IPS-NIHi11 (cell line): Measurements from ENCODE around the gene CREB5.

Experiments
- DNase-seq: peaks from one replicate; pipeline ENCODE4 v3.0.0; 2012; ENCODE audit warnings: mixed read lengths, low spot score

Gene CREB5

DNA sequence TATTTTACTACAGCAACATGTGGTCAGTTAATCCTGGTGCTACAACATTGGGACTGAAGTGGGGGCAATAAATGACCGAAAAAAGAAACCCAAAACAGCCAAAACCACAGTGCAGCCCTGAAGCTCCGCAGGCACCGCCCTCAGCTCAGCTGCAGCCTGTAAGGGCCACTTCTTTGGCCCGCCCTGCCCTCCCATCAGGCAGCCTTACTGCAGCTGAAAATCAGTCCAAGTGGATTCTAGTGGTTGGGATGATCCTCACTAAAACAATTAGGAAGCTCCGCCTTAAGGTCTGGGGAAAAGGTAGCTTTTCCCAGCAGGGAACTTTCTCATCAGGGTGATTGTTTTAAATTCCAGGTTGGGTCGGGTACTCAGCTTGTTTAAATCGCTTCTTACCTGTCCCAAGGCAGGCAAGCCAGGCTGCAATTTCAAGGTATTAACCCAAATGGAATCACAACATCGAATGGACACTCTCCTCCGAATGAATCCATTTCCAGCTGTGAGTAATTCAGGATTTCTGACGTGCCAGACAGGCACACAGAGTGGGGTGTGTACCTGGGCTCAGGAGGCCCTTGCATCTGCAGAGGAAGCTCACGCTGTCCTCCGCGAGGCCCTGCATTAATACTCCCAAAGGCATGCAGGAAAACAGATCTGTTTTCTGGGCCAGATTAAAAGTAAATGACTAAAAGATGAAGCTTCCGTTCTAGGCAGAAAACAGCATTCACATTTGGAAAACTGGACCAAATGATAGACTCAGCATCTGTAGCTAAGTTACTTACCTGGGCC is 104.3 kb downstream of the CREB5 start:
- DNase-seq: peak; percentile 58

DNA sequence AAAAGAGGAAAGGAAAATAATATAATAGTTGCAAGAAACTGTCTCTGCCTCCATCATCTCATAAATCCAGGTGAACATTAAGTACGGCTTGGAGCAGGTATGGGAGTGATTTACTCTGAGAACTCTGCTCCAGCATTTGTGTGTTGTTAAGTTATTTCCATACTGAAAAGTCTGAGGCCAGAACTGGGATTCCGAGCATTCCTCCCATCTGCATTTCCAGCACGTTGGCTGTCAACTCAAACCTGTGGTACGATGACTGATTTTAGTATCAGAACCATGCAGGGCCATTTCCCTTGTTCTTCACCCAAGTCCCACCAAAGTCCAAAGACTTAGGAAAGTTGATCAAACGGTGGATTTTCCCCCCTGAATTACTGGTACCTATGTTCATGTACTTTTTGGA is 104.9 kb downstream of the CREB5 start:
- DNase-seq: no peak

DNA sequence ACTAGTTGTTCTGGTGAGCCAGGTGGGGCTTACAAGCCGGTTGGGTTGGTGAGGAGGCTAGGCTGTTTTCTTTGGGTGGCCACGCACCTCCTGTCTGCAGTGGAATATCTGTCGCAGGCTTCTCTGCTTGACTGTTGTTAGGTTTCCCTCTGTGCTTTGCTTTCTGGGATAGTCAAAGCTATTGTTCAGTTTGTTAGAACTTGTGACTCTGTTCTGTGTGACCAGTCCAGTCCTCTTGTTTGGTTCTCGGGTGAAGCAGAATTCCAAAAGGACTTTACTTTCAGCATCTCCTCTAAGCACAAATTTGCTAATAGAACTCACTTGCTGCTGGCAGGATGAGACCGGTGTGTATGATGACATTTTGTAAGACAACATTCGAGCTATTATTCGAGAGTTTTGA is 105.3 kb downstream of the CREB5 start:
- DNase-seq: no peak

DNA sequence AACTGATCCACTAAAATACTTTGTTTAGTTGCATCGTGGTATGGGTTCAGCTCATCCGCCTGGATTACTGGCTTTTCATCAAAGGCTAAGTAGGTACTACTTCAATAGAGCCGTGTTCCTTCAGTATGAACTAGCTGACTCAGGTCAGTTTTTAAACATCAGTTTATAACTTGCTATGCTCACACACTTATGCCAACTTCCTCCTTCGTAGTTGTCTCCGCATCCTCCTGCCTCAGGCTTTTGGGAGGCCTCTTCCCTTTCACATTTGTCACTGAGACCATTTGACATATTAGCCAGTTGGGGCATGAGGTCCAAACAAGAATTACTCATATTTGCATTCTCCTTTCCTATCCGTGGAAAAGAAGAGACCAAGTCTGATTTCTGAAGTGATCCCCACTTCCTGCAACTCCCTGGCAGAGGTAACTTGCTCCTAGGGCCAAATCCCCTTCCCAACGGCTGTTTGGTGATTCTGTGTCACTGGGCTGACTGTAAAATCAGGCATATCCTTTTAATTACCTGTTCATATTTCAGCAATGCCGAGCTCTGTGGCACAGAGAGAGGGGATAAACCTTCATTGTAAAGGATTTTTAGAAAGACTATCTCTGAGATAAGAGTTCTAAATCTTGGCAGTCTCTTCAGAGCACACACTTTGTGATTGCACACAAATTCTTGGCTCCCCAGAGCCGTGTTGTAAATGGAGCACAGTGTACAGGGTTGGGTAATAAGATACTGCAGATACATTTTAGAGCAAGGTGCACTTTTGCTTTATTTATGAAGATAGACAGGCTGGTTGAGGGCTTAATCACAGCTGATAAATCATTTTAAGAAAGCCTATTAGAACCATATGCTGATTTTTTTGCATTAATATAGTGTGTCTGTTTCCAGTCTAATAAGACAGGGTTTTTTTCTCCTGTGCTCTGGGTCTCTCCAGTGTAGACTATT is 108.0 kb downstream of the CREB5 start:
- DNase-seq: no peak

DNA sequence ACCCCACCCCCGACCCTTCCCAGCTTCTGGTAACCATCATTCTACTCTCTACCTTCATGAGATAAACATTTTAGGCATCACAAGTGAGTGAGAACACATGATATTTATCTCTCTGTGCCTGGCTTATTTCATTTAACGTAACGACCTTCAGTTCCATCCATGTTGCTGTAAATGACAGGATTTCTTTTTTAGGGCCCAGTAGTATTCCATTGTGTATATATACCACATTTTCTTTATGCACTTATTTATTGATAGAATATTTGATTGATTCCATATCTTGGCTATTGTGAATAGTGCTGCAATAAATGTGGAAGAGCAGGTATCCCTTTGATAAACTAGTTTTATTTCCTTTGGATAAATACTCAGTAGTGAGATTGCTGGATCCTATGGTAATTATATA is 112.7 kb downstream of the CREB5 start:
- DNase-seq: no peak

DNA sequence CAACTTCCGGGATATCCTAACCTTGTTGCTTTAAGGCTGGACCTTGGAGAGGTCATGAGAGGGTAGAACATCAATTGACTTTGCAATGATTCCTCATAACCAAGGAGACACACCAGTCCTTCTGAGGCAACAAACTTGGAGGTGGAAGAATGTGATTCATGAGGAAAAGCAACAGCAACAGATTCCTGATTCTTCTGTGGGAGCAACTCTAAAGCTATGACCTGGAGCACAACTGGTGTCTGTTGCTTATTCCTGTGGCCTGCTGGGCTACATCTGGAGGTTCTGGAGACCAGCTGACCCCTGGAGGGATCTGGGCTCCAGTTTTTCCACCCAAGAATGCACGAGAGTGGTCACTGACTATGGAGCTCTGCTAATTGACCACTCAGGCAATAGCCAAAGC is 116.6 kb downstream of the CREB5 start:
- no peak for DNase-seq

DNA sequence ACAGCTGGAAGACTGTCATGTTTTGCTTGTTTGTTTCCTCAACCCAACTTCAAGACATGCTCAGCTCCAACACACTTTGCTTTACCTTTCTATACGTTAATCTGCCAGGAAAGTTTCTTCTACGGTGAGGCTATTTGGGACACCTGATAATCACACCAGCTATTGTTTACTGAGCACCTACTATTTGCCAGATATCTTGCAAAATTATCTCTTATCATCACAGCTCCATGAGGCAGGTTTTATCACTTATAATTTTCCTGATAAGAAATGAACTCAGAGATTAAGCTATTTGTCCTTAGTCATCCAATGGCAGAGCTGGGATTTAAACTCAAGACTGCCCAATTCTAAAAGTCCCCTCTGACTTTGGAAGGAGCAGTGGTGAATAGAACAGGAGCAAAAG is 117.4 kb downstream of the CREB5 start:
- no peak for DNase-seq

DNA sequence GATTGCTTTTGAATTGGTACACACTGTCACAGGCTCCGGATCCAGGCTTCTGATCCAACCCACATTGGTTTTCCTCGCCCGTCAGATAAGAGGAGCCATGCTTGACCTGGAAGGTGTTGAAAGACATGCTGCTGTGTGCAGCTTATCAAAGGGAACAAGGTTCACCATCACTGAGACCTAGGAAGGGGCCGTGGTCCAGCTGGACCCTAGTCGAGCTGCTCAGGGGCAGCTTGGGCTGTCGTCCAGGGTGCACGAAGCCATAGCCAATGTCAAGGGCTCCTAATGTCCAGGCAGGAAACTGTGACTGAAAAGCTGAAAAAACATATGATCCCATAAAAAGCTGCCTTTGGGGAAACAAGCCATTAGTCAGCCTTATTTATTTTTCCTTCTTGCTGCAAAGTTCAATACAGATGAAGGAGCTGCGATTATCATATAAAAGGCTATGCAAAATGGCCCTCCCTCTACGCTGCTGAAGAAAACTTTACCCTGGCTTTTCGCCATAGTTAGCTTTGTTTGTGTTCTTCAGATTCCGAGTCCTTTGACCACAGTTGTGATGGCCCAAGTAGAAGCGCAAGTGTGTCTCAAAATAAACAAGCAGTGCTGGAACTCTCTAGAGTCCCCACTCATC is 118.0 kb downstream of the CREB5 start:
- peak; percentile 17 for DNase-seq

DNA sequence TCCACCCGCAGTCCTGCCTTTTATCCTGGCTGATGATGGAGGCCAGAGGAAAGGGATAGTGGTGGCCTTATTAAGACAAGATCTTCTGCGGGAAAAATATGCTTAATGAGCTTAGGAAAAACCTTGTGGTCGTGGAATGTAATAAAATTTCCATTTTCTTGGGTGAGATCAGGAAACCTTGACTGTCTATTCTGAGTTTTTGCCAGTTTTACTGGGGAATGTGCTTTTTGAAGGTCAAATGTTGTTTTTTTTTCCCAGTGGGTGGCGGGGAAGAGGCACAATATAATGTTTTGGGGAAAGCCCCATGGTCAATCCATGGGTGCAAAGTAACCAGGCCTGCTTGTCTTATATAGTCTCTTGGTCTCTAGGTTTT is 118.5 kb downstream of the CREB5 start:
- no peak for DNase-seq

DNA sequence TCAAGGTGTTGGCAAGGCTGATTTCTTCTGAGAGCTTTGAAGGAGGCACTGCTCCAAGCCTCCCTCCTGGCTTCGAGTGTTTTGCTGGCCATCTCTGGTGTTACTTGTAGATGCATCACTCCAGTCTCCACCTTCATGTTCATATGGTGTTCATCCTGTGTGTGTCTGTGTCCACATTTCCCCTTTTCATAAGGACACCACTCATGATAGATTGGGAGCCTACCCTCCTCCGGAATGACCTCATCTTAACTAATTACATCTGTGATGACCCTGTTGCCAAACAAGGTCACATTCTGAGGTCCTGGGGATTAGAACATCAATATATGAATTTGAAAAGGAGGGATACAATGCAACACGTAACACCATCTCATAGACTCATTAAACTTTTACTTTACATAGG is 119.0 kb downstream of the CREB5 start:
- DNase-seq: no peak

DNA sequence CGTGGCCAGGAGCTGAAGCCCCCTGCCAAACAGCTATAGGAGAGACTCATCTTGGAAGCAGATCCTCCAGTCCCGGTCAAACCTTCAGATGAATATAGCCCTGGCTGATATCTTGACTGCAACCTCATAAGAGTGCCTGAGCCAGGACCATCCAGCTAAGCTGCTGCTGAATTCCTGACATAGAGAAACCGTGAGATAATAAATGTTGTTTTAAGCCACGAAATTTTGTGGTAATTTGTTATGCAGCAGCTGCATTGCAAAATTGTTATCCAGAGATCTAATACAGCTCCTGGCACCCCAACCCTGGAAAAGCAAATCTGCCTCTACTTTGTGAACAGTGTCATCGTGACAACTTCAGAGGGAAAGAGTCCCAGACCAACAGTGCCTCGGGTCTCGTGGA is 119.9 kb downstream of the CREB5 start:
- no peak for DNase-seq

DNA sequence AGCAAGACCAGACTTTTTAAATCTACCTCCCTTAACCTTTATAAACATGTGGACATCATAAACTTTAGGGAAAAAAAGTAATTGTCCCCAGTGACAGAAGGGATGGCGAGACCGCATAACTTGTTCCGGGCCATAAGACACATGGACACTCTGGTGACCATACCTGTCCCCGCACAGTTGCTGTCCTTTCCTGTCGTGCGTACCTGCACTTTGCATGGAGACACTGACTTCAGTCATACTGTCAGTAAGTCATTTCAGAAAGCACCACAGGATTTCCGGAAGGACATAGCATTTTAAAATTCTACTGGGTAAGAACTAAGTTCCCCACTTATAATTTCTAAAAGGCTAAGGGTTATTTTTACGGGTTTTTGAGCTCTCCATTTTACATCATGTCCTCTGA is 120.9 kb downstream of the CREB5 start:
- no peak for DNase-seq

DNA sequence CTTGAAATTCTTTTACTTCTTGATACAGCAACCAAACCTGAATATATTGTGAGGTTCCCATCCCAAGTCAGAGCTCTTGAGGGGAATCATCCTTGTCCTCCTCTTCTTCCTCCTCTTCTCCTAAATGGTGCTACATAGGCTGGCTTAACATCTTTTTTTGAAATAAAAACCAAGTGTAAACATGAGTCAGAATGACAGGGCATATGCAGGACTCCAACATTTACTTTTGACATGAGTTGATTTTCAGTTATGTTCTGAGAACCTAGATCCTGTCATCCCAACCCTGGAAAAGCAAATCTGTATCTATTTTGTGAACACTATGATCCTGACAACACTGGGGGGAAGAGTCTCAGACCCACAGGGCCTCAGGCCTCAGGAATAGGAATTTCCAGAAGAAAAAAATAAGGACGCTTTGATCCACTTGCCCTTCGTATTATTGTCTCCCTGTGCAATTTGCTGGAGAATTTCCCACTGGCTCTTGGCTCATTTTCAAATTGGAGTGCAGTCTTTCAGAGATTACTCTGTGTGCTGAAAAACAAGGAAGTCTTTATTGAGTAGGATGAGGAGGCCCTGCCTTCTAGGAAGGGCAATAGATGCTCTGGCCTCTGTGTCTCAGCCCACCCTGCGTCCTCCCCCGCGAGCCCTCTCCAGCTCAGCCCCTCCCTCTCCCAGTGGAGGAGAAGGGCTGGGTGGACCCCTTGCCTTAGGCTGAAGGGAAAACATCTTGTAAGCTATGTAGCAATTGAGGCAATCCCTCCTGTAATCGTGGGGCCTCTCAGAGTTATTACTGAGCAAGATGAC is 121.6 kb downstream of the CREB5 start:
- DNase-seq: no peak

DNA sequence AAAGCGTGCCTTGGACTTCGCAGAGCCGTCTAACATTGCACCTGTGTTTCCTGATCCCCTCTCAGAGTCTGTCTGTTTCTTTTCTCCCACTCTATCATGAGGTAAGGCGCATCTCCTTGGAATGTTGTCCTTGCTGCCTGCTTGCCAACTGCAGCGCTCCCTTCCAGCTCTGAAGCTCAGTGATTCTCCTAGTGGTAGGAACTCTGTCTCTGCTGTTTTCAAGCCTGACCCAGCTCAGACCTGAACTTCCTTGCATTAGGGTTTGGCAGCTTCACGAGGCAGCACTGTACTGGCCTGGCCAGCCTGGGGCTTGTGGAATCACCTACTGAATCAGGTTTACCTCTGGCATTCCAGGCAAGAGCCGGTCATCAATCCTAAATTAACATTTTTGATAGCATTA is 123.9 kb downstream of the CREB5 start:
- peak; percentile 64 for DNase-seq

DNA sequence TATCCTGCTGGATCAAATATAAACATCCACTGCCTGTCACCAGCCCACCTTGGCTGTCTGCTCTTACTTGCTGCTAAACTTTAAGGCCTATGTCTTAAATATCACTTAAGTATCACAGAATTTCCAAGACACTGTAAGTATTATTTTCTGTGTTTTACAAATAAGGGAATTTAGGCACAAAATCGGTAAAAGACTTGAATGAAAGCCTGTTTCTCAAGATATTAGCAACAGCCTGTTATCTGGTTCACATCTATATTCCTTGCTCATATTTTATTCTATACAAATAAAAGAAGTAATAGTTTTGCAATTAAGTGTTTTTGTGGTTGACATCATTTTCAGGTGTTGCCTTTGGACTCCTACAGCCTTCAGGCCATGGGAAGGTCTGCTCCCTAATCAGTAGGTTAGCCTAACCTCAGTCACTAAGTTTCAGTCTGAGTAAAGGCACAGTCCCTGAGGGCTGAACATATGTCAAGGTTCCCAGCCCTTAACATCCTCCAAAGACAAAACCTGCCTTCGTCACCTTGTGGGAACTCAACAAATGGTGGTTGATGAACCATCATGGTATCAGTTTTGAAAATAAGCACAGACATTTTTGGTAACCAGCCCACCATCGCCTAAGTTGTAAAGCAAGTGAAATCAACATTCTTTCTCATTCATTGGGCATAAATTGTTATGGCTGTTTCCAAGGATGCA is 127.1 kb downstream of the CREB5 start:
- DNase-seq: no peak

DNA sequence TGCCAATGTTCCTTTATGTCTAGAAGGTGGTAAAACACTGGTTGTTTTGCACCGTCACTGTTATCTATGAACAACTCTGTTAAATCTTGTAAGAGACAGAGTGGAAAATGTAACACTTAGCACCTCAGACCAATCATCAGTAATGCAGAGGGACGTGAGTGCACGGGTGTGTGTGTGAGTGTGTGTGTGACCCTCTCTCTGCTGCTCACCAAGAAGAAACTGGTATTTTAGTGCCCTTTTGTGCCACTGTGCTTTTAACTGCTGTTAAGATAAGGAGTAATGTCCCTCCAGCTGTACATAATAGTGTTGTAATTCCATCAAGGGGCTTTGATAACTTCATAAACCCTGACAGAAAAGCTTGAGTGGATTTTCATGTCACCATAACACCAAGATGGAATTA is 130.1 kb downstream of the CREB5 start:
- DNase-seq: no peak

DNA sequence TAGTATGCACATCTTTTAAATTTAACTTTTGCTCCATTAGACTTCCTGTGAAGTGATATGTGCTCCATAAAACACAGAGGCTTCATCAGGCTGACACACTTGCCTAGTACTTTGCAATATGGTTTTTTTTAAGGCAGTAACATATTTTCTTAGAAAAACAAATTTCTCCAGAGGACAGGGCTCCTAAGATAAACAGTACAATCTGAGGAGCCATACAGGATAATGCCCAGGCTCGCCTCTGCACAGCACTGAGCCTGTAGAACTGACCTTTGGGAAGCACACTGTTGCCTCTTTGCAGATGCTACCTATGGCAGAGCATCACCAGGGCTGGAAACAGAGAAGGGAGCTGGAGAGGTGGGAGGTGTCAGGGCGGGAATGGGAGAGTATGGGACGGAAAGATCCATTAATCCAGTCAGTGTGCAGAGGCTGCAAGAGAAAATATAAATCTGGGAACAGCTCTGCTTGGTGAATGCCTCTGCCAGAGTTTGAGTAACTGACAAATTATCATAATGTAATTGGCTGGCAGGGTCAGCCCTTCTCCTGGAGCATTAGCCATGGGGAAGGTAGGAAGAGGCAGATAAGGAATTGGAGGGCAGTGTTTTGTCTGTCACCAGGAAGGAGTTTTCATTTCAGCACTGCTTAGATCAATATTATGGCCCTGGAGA is 132.3 kb downstream of the CREB5 start:
- no peak for DNase-seq

DNA sequence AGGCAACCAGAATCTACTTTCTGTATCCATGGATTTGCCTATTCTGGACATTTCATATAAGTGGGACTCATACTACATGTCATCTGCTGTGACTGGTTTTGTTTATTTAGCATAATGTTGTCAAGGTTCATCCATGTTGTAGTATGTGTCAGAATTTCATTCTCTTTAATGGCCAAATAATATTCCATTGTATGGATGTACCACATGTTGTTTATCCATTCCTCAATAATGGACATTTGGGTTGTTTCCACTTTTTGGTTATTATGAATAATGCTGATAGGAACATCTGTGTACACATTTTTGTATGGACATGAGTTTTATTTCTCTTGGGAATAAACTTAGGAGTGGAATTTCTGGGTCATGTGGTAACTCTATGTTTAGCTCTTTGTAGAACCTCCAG is 133.7 kb downstream of the CREB5 start:
- no peak for DNase-seq

DNA sequence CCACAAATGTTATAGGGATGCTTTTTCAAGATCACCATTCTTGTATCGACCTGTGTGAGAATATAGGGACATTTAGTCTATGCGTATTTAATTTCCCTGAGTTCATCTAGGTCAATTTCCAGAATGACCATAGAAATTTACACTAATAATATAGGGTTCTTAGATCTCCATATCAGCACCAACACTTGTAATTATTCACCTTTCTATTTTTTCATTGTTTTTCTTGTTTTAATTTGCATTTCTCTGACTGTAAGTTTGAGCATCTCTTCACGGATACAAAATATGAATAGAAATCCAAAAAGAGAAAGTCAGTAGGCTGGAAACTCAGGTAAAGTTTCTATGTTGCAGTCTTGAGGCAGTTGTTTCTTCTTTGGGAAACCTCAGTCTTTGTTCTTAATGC is 134.8 kb downstream of the CREB5 start:
- no peak for DNase-seq

DNA sequence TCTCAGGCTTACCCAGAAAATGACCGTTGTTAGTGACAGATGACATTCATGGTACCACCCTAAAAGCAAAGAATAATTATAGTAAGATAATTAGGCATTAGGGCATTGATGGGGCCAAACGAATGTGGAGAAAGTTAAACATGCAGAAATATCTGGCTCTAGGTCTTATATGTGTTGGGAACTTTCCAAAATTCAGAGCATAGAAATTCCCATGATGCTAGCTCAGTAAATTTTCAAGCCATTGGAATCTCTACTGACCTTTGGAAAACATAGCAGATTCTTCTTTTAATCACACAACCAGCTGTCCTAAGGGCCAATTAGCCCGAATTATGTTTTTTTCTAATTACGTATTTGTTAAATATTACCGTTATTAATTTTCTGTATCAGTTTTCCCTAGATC is 136.1 kb downstream of the CREB5 start:
- no peak for DNase-seq

DNA sequence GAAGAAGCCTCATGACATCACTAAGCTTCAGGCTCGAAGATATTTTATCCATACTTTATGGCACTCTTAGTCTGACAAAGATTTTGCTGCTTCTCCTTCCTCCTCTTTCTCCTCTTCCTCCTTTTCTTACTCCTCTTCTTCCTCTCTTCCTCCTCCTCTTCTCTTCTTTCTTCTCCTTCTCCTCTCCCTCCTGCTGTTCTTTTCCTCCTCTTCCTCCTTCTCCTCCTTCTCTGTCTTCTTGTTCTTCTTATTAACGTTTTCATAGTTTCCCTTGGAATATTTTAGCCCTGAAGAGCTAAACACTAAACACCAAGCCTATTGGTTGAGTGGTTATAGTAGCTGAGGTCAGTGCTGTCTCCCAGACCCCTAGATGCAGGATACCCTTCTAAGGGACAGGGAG is 137.7 kb downstream of the CREB5 start:
- DNase-seq: no peak
